Activated naive CD4-positive, alpha-beta T cell treated with Interleukin-2 at 50 U/mL for 16 hours (primary cell): ENCODE results near the gene ZNF423.
A peak's percentile ranks its signal among the peaks of the same experiment; 100 is the strongest.

Experiments used
- DNase-seq: peaks from one replicate; pipeline ENCODE4 v3.0.0-alpha.2; 2020

The ZNF423 gene

GRCh38 chr16:49869731-49870130, 13.8 kb upstream of the ZNF423 start:
- DNase-seq: no peak

GRCh38 chr16:49867796-49868668, 12.1 kb upstream of the ZNF423 start:
- no peak for DNase-seq

GRCh38 chr16:49867234-49867633, 11.3 kb upstream of the ZNF423 start:
- no peak for DNase-seq

- DNase-seq: no peak
Measured at GRCh38 chr16:49866595-49867071, 10.7 kb upstream of the ZNF423 start.

- no peak for DNase-seq
Measured at GRCh38 chr16:49862694-49863093, 6.8 kb upstream of the ZNF423 start.

- DNase-seq: no peak
Measured at GRCh38 chr16:49861299-49861698, 5.4 kb upstream of the ZNF423 start.

- DNase-seq: no peak
Measured at GRCh38 chr16:49860593-49860992, 4.7 kb upstream of the ZNF423 start.

GRCh38 chr16:49859125-49859811, 3.4 kb upstream of the ZNF423 start:
- no peak for DNase-seq

GRCh38 chr16:49858200-49859124, 2.5 kb upstream of the ZNF423 start:
- DNase-seq: peak; percentile 54

- peak; percentile 36 for DNase-seq
Measured at GRCh38 chr16:49857423-49858181, 1.7 kb upstream of the ZNF423 start.

GRCh38 chr16:49856672-49857330, 889 bp upstream of the ZNF423 start:
- peak; percentile 9 for DNase-seq

GRCh38 chr16:49855280-49855821, 561 bp downstream of the ZNF423 start:
- peak; percentile 51 for DNase-seq

GRCh38 chr16:49854796-49855203, 1.1 kb downstream of the ZNF423 start:
- DNase-seq: no peak

- DNase-seq: no peak
Measured at GRCh38 chr16:49854188-49854795, 1.6 kb downstream of the ZNF423 start.

GRCh38 chr16:49852279-49852678, 3.6 kb downstream of the ZNF423 start:
- no peak for DNase-seq

GRCh38 chr16:49851468-49851787, 4.5 kb downstream of the ZNF423 start:
- DNase-seq: no peak

- no peak for DNase-seq
Measured at GRCh38 chr16:49850558-49851467, 5.1 kb downstream of the ZNF423 start.

- DNase-seq: no peak
Measured at GRCh38 chr16:49849754-49850108, 6.2 kb downstream of the ZNF423 start.

- DNase-seq: no peak
Measured at GRCh38 chr16:49849037-49849753, 6.7 kb downstream of the ZNF423 start.
